ENCODE results near the gene APOA5. TPM values are rescaled to one million over a fixed set of nuclear protein-coding genes. Genes with fewer than 3 reads are reported as not detected.
A peak's percentile ranks its signal among the peaks of the same experiment; 100 is the strongest.

APOA5 gene
- total and polyA plus RNA-seq, 2 of the 13 experiments (the other 11 are each of a cell fraction or from before 2014, with no cell fraction given) = 44.0 to 49.1 TPM

DNA sequence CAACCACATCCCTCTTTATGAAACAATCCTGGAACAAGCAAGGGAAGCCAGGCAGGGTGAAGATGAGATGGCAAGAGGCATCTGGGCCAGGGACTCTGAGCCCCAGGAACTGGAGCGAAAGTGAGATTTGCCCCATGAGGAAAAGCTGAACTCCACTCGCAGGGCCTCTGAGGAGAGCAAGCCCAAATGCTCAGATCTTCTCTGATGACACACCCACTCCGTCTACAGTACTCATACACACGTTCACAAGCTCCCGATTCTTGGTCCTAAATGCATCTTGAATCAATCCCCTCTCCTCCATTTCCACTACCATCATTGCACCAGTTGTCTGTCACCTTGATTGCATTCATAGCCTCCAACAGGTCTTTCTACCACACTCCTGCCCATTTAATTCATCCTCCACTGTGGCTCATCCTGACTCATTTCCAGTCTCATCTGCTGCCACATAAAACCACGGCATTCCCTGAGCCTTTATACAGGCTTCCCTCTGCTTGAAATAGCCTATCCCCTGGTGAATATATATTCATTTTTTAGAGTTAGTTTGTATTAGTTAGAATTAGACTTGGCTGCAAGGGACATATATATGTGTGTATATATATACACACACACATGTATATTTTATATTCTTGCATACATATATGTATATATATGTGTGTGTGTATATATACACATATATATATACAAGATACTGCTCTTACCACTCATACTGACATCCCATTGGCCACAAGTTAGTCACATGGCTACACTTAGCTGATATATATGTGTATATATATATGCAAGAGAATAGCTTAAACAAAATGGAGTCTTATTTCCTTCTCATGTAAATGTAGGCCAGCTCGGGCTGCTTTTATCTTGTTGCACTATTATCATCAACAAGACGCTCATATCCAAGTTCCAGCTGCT is 1.4 kb upstream of the APOA5 start:
- peak overlapping the region; percentile 93 for H3K4me2 ChIP-seq (ENCODE audit: low read depth, low read length)
- H3K79me2 ChIP-seq (ENCODE audit: insufficient read depth, low read length) = peaks cover 17% of the 10 kb centered on the region
- peak overlapping the region; percentile 80 for H3K9ac ChIP-seq (ENCODE audit: insufficient read depth, low read depth, low read length)
- peak overlapping the region; percentile 87 for H3K27ac ChIP-seq (ENCODE audit: extremely low read length, insufficient read depth, low read length)
- in situ Hi-C loops (cut with HindIII; ENCODE audit: extremely low pct_ligation_motif_present, low pct_unique_long_range_greater_than_20kb) = loop anchor here (5.0 to 10.0 kb wide), 2 partner anchors 44 to 302 kb away; partner anchors contain the start of genes APOA1 and SIK3
- H3K4me1 ChIP-seq (ENCODE audit: insufficient read depth, low read length) = peaks cover 93% of the 10 kb centered on the region
- no TSS peak for BruUV-seq (replicated peaks)
- ChIA-PET CTCF (ENCODE audit: low intra/inter-chr PET ratio, low total read pairs) (interaction anchor here (1.4 to 2.6 kb wide), 3 partner anchors 37 to 43 kb away, joined by 3 to 23 read pairs (median 12); partner anchors contain the start of gene APOC3), POLR2A (interaction anchor here (0.9 to 17.3 kb wide), 7 partner anchors 14 to 387 kb away, joined by 3 to 1365 read pairs (median 8); partner anchors contain the start of genes APOA1, APOA4, APOC3 and SIK3)
- intact Hi-C loops (cut with micrococcal nuclease; ENCODE audit: unreplicated experiment) = loop anchor here (1.0 kb wide), 2 partner anchors 15 to 313 kb away; no protein-coding TSS in a partner anchor
- H3K36me3 ChIP-seq (replicated peaks in 1 of 2; ENCODE audit: control insufficient read depth in 1 of 2, insufficient read depth in 2 of 2, low read length in 2 of 2) = no peaks in the 10 kb centered on the region
- DNase-seq (ENCODE audit: low spot score) = no peak
- FAIRE-seq = no peak
- peak overlapping the region; percentile 1 to 83 (median 5); a peak in 2 of 6 replicates for H3K4me3 ChIP-seq (replicated peaks in 1 of 3; ENCODE audit: insufficient read depth in 1 of 3, low read depth in 2 of 3, low read length in 3 of 3)
- H3K27me3 ChIP-seq (ENCODE audit: control insufficient read depth in 1 of 2, insufficient read depth in 2 of 2, low read length in 2 of 2) = no peaks in the 10 kb centered on the region; a peak in 1 of 5 replicates
- no peak overlapping the region for H2AFZ ChIP-seq (ENCODE audit: low read length)
- no peaks in the 10 kb centered on the region for H4K20me1 ChIP-seq (ENCODE audit: insufficient read depth, low read length)
- TF ChIP-seq, protein P1, sequence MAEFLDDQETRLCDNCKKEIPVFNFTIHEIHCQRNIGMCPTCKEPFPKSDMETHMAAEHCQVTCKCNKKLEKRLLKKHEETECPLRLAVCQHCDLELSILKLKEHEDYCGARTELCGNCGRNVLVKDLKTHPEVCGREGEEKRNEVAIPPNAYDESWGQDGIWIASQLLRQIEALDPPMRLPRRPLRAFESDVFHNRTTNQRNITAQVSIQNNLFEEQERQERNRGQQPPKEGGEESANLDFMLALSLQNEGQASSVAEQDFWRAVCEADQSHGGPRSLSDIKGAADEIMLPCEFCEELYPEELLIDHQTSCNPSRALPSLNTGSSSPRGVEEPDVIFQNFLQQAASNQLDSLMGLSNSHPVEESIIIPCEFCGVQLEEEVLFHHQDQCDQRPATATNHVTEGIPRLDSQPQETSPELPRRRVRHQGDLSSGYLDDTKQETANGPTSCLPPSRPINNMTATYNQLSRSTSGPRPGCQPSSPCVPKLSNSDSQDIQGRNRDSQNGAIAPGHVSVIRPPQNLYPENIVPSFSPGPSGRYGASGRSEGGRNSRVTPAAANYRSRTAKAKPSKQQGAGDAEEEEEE (CRISPR knock-in tag; IDR thresholded peaks at IDR 0.05; ENCODE audit: borderline replicate concordance) = no peak
- no peak for TF ChIP-seq HMGA1 (CRISPR knock-in tag; conservative IDR thresholded peaks at IDR 0.05)
- TF ChIP-seq ZBTB38 (CRISPR knock-in tag; IDR thresholded peaks at IDR 0.05) = 0 out of 2 replicates have a peak, but pooled peaks have one; percentile 3
- TF ChIP-seq ZNF557 (CRISPR knock-in tag; IDR thresholded peaks at IDR 0.05) = no peak
- no peak for TF ChIP-seq EHMT2 (IDR thresholded peaks at IDR 0.05; ENCODE audit: borderline replicate concordance, low read depth, low read length)
- TF ChIP-seq TAF1 (CRISPR knock-in tag; IDR thresholded peaks at IDR 0.05) = no peak
- TF ChIP-seq E2F2 (CRISPR knock-in tag; IDR thresholded peaks at IDR 0.05; ENCODE audit: borderline replicate concordance) = 0 out of 2 replicates have a peak, but pooled peaks have one; percentile 36
- TF ChIP-seq, protein P2, sequence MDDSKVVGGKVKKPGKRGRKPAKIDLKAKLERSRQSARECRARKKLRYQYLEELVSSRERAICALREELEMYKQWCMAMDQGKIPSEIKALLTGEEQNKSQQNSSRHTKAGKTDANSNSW (CRISPR knock-in tag; IDR thresholded peaks at IDR 0.05; ENCODE audit: borderline replicate concordance) = 0 out of 2 replicates have a peak, but pooled peaks have one; percentile 6
- TF ChIP-seq TCF12 (IDR thresholded peaks at IDR 0.05) = no peak
- 0 out of 2 replicates have a peak, but pooled peaks have one; percentile 5 for TF ChIP-seq TCF12 (CRISPR knock-in tag; IDR thresholded peaks at IDR 0.05)
- TF ChIP-seq CREB1 (IDR thresholded peaks at IDR 0.05) = no peak
- TF ChIP-seq CREB1 (CRISPR knock-in tag; IDR thresholded peaks at IDR 0.05) = 0 out of 2 replicates have a peak, but pooled peaks have one; percentile 29
- 0 out of 2 replicates have a peak, but pooled peaks have one; percentile 5 for TF ChIP-seq ZNF350 (CRISPR knock-in tag; IDR thresholded peaks at IDR 0.05; ENCODE audit: borderline replicate concordance, low read depth)
- no peak for TF ChIP-seq ZNF652 (CRISPR knock-in tag; IDR thresholded peaks at IDR 0.05; ENCODE audit: borderline replicate concordance, low read depth)
- TF ChIP-seq GATA4 (IDR thresholded peaks at IDR 0.05; ENCODE audit: borderline replicate concordance, low read depth) = no peak
- no peak for TF ChIP-seq SALL1 (CRISPR knock-in tag; IDR thresholded peaks at IDR 0.05)
- no peak for TF ChIP-seq ZNF253 (CRISPR knock-in tag; IDR thresholded peaks at IDR 0.05; ENCODE audit: borderline replicate concordance)
- 0 out of 2 replicates have a peak, but pooled peaks have one; percentile 2 for TF ChIP-seq ETV6 (CRISPR knock-in tag; conservative IDR thresholded peaks at IDR 0.05)
- H3K9me3 ChIP-seq (ENCODE audit: low read length) = no peaks in the 10 kb centered on the region
- WGBS (ENCODE audit: low lambda C conversion rate) = 60% methylated on average over 8 of the region's 8 CpGs
- ATAC-seq = no peak

Data from HepG2 (cell line).